ENCODE results near the gene HTN1. TPM values are rescaled to one million over a fixed set of nuclear protein-coding genes. Genes with fewer than 3 reads are reported as not detected.

HTN1 gene
- total and polyA plus RNA-seq, 4 donors = not detected

DNA sequence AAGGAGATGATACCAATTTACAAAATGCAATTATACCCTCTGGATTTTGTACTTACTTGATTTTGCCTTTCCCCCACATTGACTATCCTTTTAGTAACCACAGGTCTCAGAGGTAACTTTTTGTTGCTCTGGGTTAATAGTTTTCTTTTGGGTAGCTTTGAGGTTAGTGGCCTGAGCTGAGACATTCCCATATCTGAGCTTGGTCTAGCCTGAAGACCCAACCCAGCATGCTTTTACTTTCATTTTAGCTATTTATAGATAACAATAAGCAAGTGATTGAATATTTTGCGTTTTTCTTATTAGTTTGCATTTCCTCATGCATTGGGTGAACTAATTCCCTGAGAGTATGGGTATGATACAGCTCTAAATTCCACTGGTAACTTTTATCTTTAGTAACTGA lies 11.8 kb downstream of the HTN1 start:
- 60 to 66% methylated on average over 1 of the region's 1 CpG for WGBS, 2 donors

DNA sequence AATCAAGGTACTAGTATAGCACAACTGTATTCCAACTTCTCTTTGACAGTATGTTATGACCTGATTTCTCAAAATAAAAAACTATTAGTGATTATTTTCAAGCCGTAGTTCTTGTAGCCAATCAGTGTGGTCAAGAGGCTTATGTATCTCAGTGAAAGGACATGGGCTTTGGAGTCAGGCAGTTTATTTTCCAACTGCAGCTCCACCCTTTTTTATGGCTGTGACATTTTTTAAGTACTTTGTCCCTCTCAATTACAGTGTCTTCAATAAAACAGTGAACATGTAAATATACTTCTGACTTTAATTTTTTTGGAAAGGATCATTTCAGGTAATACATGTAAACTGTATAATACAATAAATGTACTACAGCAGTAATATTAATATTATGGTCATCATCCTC lies 30.0 kb downstream of the HTN1 start:
- TF ChIP-seq, protein P1, sequence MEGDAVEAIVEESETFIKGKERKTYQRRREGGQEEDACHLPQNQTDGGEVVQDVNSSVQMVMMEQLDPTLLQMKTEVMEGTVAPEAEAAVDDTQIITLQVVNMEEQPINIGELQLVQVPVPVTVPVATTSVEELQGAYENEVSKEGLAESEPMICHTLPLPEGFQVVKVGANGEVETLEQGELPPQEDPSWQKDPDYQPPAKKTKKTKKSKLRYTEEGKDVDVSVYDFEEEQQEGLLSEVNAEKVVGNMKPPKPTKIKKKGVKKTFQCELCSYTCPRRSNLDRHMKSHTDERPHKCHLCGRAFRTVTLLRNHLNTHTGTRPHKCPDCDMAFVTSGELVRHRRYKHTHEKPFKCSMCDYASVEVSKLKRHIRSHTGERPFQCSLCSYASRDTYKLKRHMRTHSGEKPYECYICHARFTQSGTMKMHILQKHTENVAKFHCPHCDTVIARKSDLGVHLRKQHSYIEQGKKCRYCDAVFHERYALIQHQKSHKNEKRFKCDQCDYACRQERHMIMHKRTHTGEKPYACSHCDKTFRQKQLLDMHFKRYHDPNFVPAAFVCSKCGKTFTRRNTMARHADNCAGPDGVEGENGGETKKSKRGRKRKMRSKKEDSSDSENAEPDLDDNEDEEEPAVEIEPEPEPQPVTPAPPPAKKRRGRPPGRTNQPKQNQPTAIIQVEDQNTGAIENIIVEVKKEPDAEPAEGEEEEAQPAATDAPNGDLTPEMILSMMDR (IDR thresholded peaks at IDR 0.05; ENCODE audit: control extremely low read depth, extremely low read depth) = no peak
- ATAC-seq (ENCODE audit: insufficient read depth, low FRiP score) = no peak
- WGBS, 2 donors = 91% methylated on average over 1 of the region's 1 CpG

More for the DNA sequence above, 11.8 kb downstream of the HTN1 start:
- Histone ChIP-seq H3K27ac (ENCODE audit: low read depth in 1 of 2, low read length in 1 of 2) (no peak overlapping the region), H3K4me3 (no peak overlapping the region), H3K36me3 (ENCODE audit: control insufficient read depth in 4 of 4, insufficient read depth in 4 of 4, low read length in 4 of 4) (no peaks in the 10 kb centered on the region), H3K4me1 (ENCODE audit: control insufficient read depth in 5 of 5, insufficient read depth in 5 of 5, low read length in 5 of 5) (peaks cover 0 to 5% (median 0%) of the 10 kb centered on the region in 5 donors), H3K9ac (ENCODE audit: insufficient read depth in 1 of 2, low read length in 2 of 2) (no peak overlapping the region), H3K9me3 (ENCODE audit: control insufficient read depth in 4 of 4, insufficient read depth in 3 of 4, low read length in 3 of 4) (peaks cover 0 to 2% (median 0%) of the 10 kb centered on the region in 4 donors), H3K27me3 (ENCODE audit: control insufficient read depth in 3 of 3, insufficient read depth in 3 of 3, low read length in 2 of 3) (no peaks in the 10 kb centered on the region)
- TF ChIP-seq, protein P1 (IDR thresholded peaks at IDR 0.05; ENCODE audit: control extremely low read depth, extremely low read depth) = no peak
- ATAC-seq (ENCODE audit: insufficient read depth, low FRiP score) = no peak
- no peak for DNase-seq

DNA sequence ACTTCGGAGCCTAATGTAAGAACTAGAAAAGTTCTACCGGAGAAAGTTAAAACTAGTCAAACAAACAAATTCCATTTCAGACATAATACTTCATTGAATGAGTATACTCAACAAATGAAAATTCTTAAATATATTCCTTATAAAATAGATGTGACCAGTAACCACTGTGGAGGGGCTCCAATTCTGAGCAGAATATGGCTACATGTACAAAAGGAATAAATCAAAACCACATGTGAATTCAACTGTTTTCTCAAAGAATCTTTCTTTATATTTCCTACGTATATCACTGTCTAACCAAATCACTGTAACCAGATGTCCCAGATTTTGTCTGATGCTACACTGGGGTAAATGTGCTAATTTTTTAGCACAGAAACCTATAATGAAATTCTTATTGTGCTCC lies 49.0 kb downstream of the HTN1 start:
- H3K9ac ChIP-seq (ENCODE audit: insufficient read depth in 1 of 2, low read length in 2 of 2) = no peak overlapping the region
- no peak overlapping the region for H3K27ac ChIP-seq (ENCODE audit: low read depth in 1 of 2, low read length in 1 of 2)
- H3K4me1 ChIP-seq (ENCODE audit: control insufficient read depth in 5 of 5, insufficient read depth in 5 of 5, low read length in 5 of 5) = no peaks in the 10 kb centered on the region
- TF ChIP-seq, protein P1 (IDR thresholded peaks at IDR 0.05; ENCODE audit: control extremely low read depth, extremely low read depth) = no peak
- no peaks in the 10 kb centered on the region for H3K27me3 ChIP-seq (ENCODE audit: control insufficient read depth in 3 of 3, insufficient read depth in 3 of 3, low read length in 2 of 3)
- no peak for ATAC-seq (ENCODE audit: insufficient read depth, low FRiP score)
- no peak overlapping the region for H3K4me3 ChIP-seq
- DNase-seq = no peak
- WGBS, 2 donors = 85 to 94% methylated on average over 3 of the region's 3 CpGs
- no peaks in the 10 kb centered on the region for H3K36me3 ChIP-seq (ENCODE audit: control insufficient read depth in 4 of 4, insufficient read depth in 4 of 4, low read length in 4 of 4)
- H3K9me3 ChIP-seq (ENCODE audit: control insufficient read depth in 4 of 4, insufficient read depth in 3 of 4, low read length in 3 of 4) = no peaks in the 10 kb centered on the region

More for the DNA sequence above, 30.0 kb downstream of the HTN1 start:
- no peaks in the 10 kb centered on the region for H3K9me3 ChIP-seq (ENCODE audit: control insufficient read depth in 4 of 4, insufficient read depth in 3 of 4, low read length in 3 of 4)
- H3K9ac ChIP-seq (ENCODE audit: insufficient read depth in 1 of 2, low read length in 2 of 2) = no peak overlapping the region
- no peaks in the 10 kb centered on the region for H3K4me1 ChIP-seq (ENCODE audit: control insufficient read depth in 5 of 5, insufficient read depth in 5 of 5, low read length in 5 of 5)
- no peak overlapping the region for H3K27ac ChIP-seq (ENCODE audit: low read depth in 1 of 2, low read length in 1 of 2)
- no peak overlapping the region for H3K4me3 ChIP-seq
- DNase-seq = no peak
- no peaks in the 10 kb centered on the region for H3K36me3 ChIP-seq (ENCODE audit: control insufficient read depth in 4 of 4, insufficient read depth in 4 of 4, low read length in 4 of 4)
- no peaks in the 10 kb centered on the region for H3K27me3 ChIP-seq (ENCODE audit: control insufficient read depth in 3 of 3, insufficient read depth in 3 of 3, low read length in 2 of 3)

Other genes with a start within 250 kb of the HTN1 start
- gene SULT1E1, start 190.3 kb upstream of the HTN1 start, total RNA-seq = 100 to 1,000 TPM in 1 of 2 donors, 1 to 10 TPM in 1; 3.2 to 146 TPM
- gene SULT1E1, start 190.3 kb upstream of the HTN1 start, polyA plus RNA-seq = 1 to 10 TPM in 1 of 2 donors, under 1 TPM in 1; 0.39 to 4.1 TPM
- not detected for gene CSN1S1, start 119.4 kb upstream of the HTN1 start, total RNA-seq
- gene CSN1S1, start 119.4 kb upstream of the HTN1 start, polyA plus RNA-seq = under 1 TPM in 1 of 2 donors, not detected in 1; 0.09 TPM
- gene CSN2, start 84.7 kb upstream of the HTN1 start, total RNA-seq = not detected
- gene CSN2, start 84.7 kb upstream of the HTN1 start, polyA plus RNA-seq = not detected
- not detected for gene STATH, start 54.5 kb upstream of the HTN1 start, total RNA-seq
- gene STATH, start 54.5 kb upstream of the HTN1 start, polyA plus RNA-seq = not detected
- not detected for gene HTN3, start 22.0 kb upstream of the HTN1 start, total RNA-seq
- not detected for gene HTN3, start 22.0 kb upstream of the HTN1 start, polyA plus RNA-seq
- not detected for gene PRR27, start 103.8 kb downstream of the HTN1 start, total RNA-seq
- gene PRR27, start 103.8 kb downstream of the HTN1 start, polyA plus RNA-seq = not detected
- gene ODAM, start 145.3 kb downstream of the HTN1 start, total RNA-seq = 1 to 10 TPM; 2.4 to 8.8 TPM
- 1 to 10 TPM; 1.6 to 3.2 TPM for gene ODAM, start 145.3 kb downstream of the HTN1 start, polyA plus RNA-seq
- gene FDCSP, start 175.7 kb downstream of the HTN1 start, total RNA-seq = 1 to 10 TPM in 1 of 2 donors, not detected in 1; 6.0 TPM
- under 1 TPM in 1 of 2 donors, not detected in 1; 0.87 TPM for gene FDCSP, start 175.7 kb downstream of the HTN1 start, polyA plus RNA-seq
- gene CSN3, start 192.2 kb downstream of the HTN1 start, total RNA-seq = not detected
- gene CSN3, start 192.2 kb downstream of the HTN1 start, polyA plus RNA-seq = not detected